Motor neuron (in vitro differentiated cells): ENCODE data around the gene B3GNT2. TPM values are rescaled to one million over a fixed set of nuclear protein-coding genes. Genes with fewer than 3 reads are reported as not detected.
A peak's percentile ranks its signal among the peaks of the same experiment; 100 is the strongest.

Source experiments
- ATAC-seq, 8 experiments: fragments of 200-7000 bp; cut with Tn5 transposase; replicated peaks in 6 of 8; 2 replicates each; pipeline ENCODE4 v1.8.0; 2021; ENCODE audit warnings: mild to moderate bottlenecking in 8 of 8, moderate library complexity in 8 of 8
- H3K27ac ChIP-seq, 2 donors: fragments of 250-450 bp; sonication (Bioruptor Pico); 2 replicates each; pipeline ENCODE4 v1.9.0; 2021; ENCODE audit warnings: antibody characterized with exemption in 2 of 2, mild to moderate bottlenecking in 2 of 2, moderate library complexity in 1 of 2
- H3K4me1 ChIP-seq, 2 donors: fragments of 250-450 bp; sonication (Bioruptor Pico); replicated peaks in 1 of 2; 2 replicates each; pipeline ENCODE4 v1.6.1; 2021; ENCODE audit warnings: antibody characterized with exemption in 2 of 2, mild to moderate bottlenecking in 2 of 2, moderate library complexity in 1 of 2
- H3K4me3 ChIP-seq, 5 donors: fragments of 250-450 bp; sonication (Bioruptor Pico); 2 replicates each; pipeline ENCODE4 v1.9.0; 2021; ENCODE audit warnings: antibody characterized with exemption in 5 of 5, mild to moderate bottlenecking in 5 of 5, moderate library complexity in 4 of 5
- WGBS, 10 experiments: fragments of 450-650 bp; shearing (Covaris generic); methylation state at CpG; one replicate each; pipeline ENCODE4 v1.0.0; 2022; 5-methylcytosine and 5-hydroxymethylcytosine counted together
- in situ Hi-C, 9 experiments: fragments of 400-800 bp; cut with MboI; loops; one replicate each; pipeline ENCODE4 v1.15.0; 2021; ENCODE audit warnings: low sequenced_read_pairs in 9 of 9, low pct_unique_long_range_greater_than_20kb in 2 of 9; ENCODE audit not compliant: unreplicated experiment in 9 of 9
- total RNA-seq, 8 experiments: library from RNA; unstranded; fragments of 300-600 nt; gene quantifications; 2 replicates each; pipeline versions ENCODE4 v1.2.3 to v1.2.4, GENCODE V29; 2022

Gene B3GNT2
- total RNA-seq, 8 experiments from 2014 or later, result 3.0 to 16.6 (median 4.9) TPM

DNA sequence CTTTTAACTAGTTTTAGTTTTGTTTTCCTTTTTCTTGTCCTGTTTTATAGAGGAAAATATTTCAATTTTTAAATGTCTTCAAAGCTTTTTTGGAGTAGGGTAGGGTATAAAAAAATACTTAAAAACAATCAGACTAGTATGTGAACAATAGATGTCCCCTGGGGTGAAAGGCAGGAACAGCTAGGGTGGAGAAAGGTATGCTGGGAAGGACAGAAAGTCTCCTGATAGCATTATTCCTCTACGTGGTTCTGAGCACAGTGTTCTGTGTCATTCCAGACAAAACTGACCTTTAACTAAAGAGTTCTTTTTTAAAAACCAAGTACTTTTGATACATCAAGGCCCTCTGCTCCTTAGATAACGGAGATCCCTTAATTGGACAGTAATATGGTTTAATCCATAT is 32.1 kb upstream of the B3GNT2 start:
- Histone ChIP-seq H3K4me3 (no peak overlapping the region), H3K4me1 (no peaks in the 10 kb centered on the region), H3K27ac (no peak overlapping the region)
- ATAC-seq, result no peak
- WGBS, 10 experiments, result 14 to 76% (median 52%) methylated on average over 1 to 2 of the region's 2 CpGs; no CpG with 5 or more reads in 1 of the 10 experiments
- in situ Hi-C loops, result no loop called here

DNA sequence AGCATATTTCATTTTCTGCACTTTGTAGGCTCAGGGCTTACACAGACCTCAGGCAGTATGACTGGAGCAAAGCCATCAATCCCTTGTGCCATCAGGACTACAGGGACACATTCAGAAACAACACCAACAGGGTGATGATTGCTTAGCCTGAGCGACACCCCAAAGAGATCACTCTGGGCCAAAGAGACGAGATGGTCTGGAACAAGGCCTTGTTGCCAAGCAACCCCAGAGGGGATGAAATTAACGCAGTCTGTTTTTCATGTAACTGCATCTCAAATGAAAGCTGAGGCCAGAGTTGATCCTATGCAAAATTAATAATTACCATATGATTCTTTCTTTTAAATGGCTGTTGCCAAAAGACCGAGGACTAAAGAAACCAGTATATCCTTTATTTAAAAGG is 20.2 kb upstream of the B3GNT2 start:
- peak; percentile 79 to 99 (median 85) for ATAC-seq
- 0 to 24% (median 17%) methylated on average over 2 to 3 of the region's 4 CpGs; no CpG with 5 or more reads in 2 of the 10 experiments for WGBS, 10 experiments
- Histone ChIP-seq H3K27ac (no peak overlapping the region), H3K4me1 (peaks cover 10 to 19% of the 10 kb centered on the region in 2 donors), H3K4me3 (no peak overlapping the region)
- in situ Hi-C loops, result no loop called here

DNA sequence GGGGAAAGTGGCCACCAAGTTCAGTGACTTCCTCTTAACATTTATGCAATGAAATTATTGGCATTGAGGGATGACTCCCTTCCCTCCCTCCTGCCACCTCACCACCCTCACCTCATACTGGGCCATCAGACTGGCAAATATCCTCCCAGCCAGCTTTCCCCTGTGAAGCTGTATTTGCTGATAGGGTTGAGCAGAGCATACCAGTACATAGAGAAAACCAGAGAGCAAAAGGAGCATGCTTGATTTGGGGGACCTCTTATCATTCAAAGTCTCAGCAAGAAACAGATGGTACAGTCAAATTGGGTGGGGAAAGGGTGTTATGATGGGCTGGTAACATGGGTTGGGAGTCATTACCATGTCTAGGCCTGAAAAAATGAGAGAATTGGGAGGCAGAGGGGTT is 19.1 kb upstream of the B3GNT2 start:
- in situ Hi-C loops, result no loop called here
- H3K4me3 ChIP-seq, result no peak overlapping the region

DNA sequence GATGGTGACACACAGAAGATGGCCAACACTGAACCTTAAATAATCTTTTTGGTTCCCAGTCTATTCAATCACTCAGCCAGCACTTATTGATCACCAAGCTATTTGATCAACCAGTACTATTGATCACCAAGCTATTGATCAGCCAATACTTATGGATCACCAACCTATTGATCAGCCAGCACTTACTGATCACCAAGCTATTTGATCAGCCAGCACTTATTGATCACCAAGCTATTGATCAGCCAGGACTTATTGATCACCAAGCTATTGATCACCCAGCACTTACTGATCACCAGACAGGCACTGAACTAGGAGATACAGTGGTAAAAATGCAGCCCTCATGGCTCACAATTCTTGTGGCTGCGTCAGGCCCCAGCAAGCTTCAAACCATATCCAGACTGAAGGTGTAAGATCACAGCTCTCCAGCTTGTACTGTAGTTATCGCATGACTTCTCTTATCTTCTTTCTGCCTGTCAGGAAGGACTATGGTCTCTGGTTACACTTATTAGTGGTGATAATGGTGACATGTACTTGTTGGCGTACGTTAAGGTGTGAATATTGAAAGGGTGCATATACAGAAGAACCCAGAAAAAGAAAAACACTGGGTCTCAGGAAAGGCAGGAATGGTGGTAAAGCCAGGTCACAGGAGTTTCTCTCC is 18.4 kb upstream of the B3GNT2 start:
- 90 to 100% (median 100%) methylated on average over 1 to 4 of the region's 4 CpGs; no CpG with 5 or more reads in 2 of the 10 experiments for WGBS, 10 experiments
- no peak for ATAC-seq
- no peak overlapping the region for H3K27ac ChIP-seq
- H3K4me3 ChIP-seq, result no peak overlapping the region
- peaks cover 10 to 19% of the 10 kb centered on the region in 2 donors for H3K4me1 ChIP-seq
- in situ Hi-C loops, result no loop called here

More for the DNA sequence above, 19.1 kb upstream of the B3GNT2 start:
- no peak for ATAC-seq
- peaks cover 10 to 19% of the 10 kb centered on the region in 2 donors for H3K4me1 ChIP-seq
- H3K27ac ChIP-seq, result no peak overlapping the region

DNA sequence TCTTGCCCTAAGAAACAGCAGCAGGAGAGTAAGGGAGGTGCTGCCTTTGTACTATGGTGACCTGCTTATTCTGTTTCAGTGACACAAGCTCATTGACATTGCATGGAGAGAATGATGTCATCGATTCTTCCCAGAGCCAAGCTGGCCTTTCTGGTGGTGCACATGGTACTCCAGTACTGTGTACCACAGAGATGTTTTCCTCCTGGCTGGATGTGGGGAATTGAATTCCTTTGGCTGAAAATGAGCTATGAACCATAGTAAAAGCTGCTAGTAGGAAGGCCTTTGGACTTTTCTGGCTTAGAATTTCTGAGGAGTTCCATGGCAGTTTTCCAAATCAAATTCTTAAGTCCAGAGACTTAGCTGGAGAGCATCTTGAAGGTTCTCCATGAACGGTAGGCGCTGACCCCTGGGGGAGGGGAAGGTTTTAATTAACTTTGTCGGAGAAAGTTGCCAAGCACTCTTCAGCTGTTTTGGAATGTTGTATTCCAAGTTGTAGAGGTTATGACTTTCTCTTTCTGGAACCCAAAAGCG is 17.1 kb upstream of the B3GNT2 start:
- WGBS, 10 experiments, result 0 to 100% (median 59%) methylated on average over 1 to 5 of the region's 5 CpGs; no CpG with 5 or more reads in 2 of the 10 experiments
- peak in 7 of 8 experiments; percentile 35 to 96 (median 83) for ATAC-seq
- Histone ChIP-seq H3K4me1 (peaks cover 10 to 19% of the 10 kb centered on the region in 2 donors), H3K27ac (no peak overlapping the region), H3K4me3 (no peak overlapping the region)
- in situ Hi-C loops, result no loop called here

DNA sequence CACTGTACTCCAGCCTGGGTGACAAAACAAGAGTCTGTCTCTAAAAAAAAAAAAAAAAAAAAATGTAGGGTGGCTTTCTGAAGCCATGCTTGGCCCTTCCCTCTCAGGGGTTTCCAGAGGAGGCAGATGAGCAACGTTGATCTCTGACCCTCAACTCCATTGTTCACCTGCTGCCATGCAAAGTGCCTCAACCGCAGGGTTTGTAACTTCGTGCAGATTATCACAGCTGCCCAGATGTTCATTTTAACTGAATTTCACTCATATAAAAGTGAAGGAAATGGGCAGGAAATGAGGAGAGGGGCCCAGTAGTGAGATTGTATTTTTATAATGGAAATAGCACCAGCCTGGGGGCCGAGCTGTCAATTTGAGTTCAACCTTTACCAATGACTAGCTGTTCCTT is 14.9 kb upstream of the B3GNT2 start:
- ATAC-seq, result no peak
- 55 to 100% (median 68%) methylated on average over 1 to 4 of the region's 4 CpGs; no CpG with 5 or more reads in 1 of the 10 experiments for WGBS, 10 experiments
- Histone ChIP-seq H3K27ac (no peak overlapping the region), H3K4me3 (no peak overlapping the region), H3K4me1 (peaks cover 5 to 10% of the 10 kb centered on the region in 2 donors)
- in situ Hi-C loops, result no loop called here

DNA sequence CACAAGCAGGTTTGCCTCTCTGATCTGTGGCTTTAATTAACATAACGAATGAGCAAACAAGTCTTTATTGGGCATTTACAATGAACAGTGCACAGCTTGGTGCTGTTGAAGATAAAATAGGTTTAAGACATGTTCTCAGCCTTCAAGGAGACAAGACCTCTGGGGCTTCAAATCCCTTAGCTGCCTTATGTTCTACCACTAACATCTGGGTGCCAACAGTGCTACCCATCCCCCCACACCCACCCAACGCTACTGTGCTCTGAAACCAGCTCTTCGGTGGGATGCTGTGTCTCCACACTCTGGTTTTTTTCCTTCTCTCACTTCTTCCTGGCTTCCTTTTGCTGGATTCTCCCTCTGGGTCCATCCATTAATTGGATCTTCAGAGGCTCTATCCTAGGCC is 14.1 kb upstream of the B3GNT2 start:
- Histone ChIP-seq H3K4me1 (peaks cover 0 to 6% of the 10 kb centered on the region in 2 donors), H3K27ac (no peak overlapping the region), H3K4me3 (no peak overlapping the region)
- no peak for ATAC-seq
- in situ Hi-C loops, result no loop called here
- 50 to 100% (median 85%) methylated on average over 1 to 3 of the region's 3 CpGs; no CpG with 5 or more reads in 1 of the 10 experiments for WGBS, 10 experiments

DNA sequence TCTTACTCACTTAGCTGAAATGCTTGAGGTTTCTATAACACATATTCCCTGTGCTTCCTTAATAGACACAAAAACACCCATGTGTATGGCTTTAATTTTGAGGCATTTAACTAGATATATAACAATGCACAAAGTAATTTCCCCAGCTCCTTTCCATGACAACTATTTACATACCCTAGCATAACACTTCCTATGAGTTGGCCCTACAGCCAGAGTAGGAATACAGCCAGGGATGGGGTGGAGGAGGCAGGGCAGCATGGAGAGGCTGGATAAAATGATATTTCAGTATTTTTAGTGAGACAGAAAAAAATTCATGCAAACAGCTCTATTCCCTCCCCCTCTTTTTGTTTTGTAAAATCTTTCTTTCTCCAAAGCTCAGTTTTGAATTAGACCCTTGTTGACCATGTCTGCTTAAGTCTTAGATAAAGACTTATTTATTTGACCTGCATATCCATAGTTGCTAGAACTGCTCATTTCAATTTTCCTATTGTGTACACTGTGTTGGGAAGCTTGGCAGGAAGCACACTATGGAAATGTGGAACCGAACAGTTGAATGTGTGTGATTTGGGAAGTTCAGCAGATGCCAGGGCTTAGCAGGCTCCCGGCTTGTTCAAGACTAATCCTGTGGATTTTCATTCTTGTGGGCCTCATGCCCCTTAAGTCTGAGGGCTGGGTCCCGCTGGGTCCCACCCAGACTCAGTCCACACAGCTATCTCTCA is 11.2 kb upstream of the B3GNT2 start:
- Histone ChIP-seq H3K4me1 (no peaks in the 10 kb centered on the region), H3K27ac (no peak overlapping the region), H3K4me3 (no peak overlapping the region)
- peak in 3 of 8 experiments; percentile 52 to 80 (median 60) for ATAC-seq
- WGBS, 10 experiments, result 0 to 100% (median 44%) methylated on average over 1 to 2 of the region's 3 CpGs; no CpG with 5 or more reads in 5 of the 10 experiments
- in situ Hi-C loops, result no loop called here

DNA sequence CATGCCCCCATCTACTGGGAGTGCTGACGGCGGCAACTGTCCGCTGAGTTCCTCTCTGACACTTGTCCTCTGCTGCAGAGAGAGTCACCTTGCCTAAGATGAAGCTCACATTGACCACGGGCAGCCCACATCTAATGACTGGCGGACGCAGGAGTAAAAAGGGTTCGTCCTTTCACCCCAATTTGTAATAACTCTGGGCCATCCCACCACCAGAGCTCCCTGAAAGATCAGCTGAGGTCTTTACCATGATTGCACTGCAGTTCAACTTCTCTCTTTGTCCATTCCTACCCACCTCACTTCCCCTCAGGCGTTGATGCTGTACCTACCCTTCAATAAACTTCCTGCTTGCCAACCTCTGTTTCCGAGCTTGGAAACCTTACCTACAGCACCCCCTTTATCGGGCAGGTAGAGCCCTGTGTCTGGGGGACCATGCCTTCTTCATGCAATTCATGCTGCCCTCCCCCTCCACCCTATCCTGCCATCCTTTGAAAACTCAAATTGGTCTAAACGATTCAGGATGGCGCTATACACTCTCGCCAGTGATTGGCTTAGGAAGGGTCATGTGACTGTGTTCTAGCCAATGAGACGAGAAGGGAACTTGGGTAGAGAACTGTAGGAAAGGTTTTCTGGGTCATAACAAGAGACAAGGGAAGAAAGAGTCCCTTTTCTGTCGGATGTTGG is 10.3 kb upstream of the B3GNT2 start:
- H3K27ac ChIP-seq, result no peak overlapping the region
- 48 to 96% (median 88%) methylated on average over 2 to 14 of the region's 15 CpGs; no CpG with 5 or more reads in 2 of the 10 experiments for WGBS, 10 experiments
- in situ Hi-C loops, result no loop called here
- no peaks in the 10 kb centered on the region for H3K4me1 ChIP-seq
- ATAC-seq, result no peak
- H3K4me3 ChIP-seq, result no peak overlapping the region

DNA sequence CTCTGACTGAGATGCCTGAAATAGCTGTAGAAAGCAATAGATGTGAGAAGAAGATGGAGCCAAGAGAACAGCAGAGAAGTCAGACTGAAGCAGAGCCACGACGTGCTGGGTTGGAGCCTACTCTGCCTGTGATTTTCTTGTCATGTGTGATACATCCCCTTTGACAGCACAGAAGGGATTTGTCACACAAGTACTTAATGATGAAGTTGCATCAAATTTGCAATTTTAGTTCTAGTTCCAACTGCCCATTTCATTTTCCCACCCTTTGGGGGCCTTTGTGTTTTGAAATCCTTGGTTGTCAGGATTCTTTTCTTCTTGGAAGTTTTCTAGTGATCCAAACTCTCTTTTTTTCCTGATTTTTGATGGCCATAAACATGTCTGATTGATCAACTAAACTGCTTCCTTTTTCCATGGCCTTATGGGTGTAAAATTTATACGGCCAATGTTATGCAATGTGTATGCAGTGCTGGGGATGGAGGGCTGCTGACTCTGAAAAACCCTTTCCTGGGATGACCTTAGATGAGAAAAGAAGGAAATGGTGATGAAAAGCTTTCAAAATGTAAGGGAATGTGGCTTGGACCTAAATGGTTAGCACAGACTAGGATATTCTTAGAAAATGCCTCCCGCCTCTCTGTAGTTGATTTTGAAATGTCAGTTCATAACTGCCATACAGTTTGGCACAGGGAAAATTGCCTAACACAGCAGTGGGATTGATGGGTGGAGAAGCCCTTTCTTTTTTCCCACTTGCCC is 9.6 kb upstream of the B3GNT2 start:
- in situ Hi-C loops, result no loop called here
- 43 to 100% (median 85%) methylated on average over 1 to 4 of the region's 4 CpGs for WGBS, 10 experiments
- Histone ChIP-seq H3K4me3 (no peak overlapping the region), H3K4me1 (no peaks in the 10 kb centered on the region), H3K27ac (no peak overlapping the region)
- ATAC-seq, result no peak

DNA sequence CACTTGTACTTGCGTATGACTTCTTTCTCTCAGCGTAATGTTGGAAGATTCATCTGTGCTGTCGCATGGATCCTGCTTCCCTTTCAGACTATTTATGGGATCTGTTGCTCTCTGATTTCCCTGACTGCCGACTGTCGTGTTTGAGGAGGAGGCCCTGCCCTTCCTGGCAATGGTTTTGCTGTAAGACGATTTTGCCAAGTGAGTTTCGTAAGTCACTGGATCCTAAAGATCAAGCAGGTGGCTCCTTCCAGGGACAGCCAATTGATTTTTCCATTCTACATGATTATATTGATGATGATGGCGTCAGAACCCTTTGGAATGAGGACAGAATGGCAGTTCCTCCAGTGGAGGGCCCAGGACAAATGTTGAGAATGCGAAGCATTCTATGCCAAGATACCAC is 8.7 kb upstream of the B3GNT2 start:
- in situ Hi-C loops, result no loop called here
- ATAC-seq, result no peak
- no peak overlapping the region for H3K4me3 ChIP-seq
- no peak overlapping the region for H3K27ac ChIP-seq
- 71 to 100% (median 94%) methylated on average over 1 to 8 of the region's 9 CpGs for WGBS, 10 experiments
- no peaks in the 10 kb centered on the region for H3K4me1 ChIP-seq

DNA sequence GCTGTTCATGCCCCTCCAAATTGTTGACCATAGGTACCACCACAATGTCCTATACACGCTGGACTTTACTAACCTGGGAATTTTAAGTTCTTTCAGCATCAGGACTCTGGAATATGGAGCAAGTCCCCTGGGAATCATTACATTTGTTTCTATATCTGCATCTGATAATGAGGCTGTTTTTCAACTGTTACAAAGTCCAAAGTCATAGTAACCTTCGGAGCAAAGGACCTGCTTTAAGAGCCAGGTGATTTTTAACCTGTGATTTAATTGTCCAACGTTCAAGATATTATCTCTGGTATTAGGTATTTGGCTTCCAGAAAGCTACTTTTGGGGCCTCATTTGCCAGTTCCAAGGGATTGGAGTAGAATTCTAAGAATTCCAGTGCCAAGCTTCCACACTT is 7.5 kb upstream of the B3GNT2 start:
- in situ Hi-C loops, result no loop called here
- no peak for ATAC-seq
- no peak overlapping the region for H3K27ac ChIP-seq
- no peak overlapping the region for H3K4me3 ChIP-seq
- no peaks in the 10 kb centered on the region for H3K4me1 ChIP-seq
- 30 to 100% (median 78%) methylated on average over 1 to 3 of the region's 3 CpGs; no CpG with 5 or more reads in 1 of the 10 experiments for WGBS, 10 experiments
